CD1c-positive myeloid dendritic cell (primary cell): Measurements from ENCODE around the gene ZNF776.
"Not testable (repeated sequence)": the region's sequence is repeated elsewhere in the genome, so short reads cannot be mapped to it uniquely, and the experiment has no call there.

Experiments used
- DNase-seq: peaks from one replicate; pipeline ENCODE4 v3.0.0-alpha.2; 2016; ENCODE audit errors: extremely low spot score

ZNF776 gene

GRCh38 chr19:57746580-57747471, at the start of gene ZNF776:
ZNF776 (plus strand) TSS chr19:57746815; CDS start chr19:57747059, 244 bp downstream.
- DNase-seq, result peak; percentile 96

- no peak for DNase-seq
Observed at GRCh38 chr19:57701625-57702024, 45.0 kb upstream of the ZNF776 start.

GRCh38 chr19:57706346-57706745, 40.3 kb upstream of the ZNF776 start:
- DNase-seq, result no peak

- peak; percentile 17 for DNase-seq
Observed at GRCh38 chr19:57708641-57709361, 37.8 kb upstream of the ZNF776 start, which contains the start of gene ZNF154. ZNF154 (minus strand) TSS chr19:57709204; CDS start chr19:57708971, 233 bp downstream.

DNA sequence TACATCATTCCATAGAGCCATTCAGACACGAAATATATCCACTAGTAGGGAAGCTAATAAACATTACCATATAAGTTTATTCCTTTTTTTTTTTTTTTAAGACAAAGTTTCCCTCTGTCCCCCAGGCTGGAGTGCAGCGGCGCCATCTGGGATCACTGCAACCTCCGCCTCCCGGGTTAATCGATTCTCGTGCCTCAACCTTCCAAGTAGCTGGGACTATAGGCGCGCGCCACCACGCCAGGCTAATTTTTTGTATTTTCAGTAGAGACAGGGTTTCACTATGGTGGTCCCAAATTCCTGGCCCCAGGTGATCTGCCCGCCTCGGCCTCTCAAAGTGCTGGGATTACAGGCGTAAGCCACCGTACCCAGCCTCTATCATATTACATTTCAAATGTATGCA, 37.0 kb upstream of the ZNF776 start:
- no peak for DNase-seq

- DNase-seq, result no peak
Observed at GRCh38 chr19:57712222-57712621, 34.4 kb upstream of the ZNF776 start.

- no peak for DNase-seq
Observed at GRCh38 chr19:57719424-57719823, 27.2 kb upstream of the ZNF776 start.

GRCh38 chr19:57719901-57720519, 26.6 kb upstream of the ZNF776 start:
- no peak for DNase-seq

GRCh38 chr19:57720878-57721277, 25.7 kb upstream of the ZNF776 start:
- DNase-seq, result no peak

- peak; percentile 27 for DNase-seq
Observed at GRCh38 chr19:57738320-57738719, 8.3 kb upstream of the ZNF776 start.

GRCh38 chr19:57738770-57739169, 7.8 kb upstream of the ZNF776 start:
- not testable (repeated sequence) for DNase-seq

- DNase-seq, result no peak
Observed at GRCh38 chr19:57747472-57747807, 825 bp downstream of the ZNF776 start.

- DNase-seq, result no peak
Observed at GRCh38 chr19:57748029-57748428, 1.4 kb downstream of the ZNF776 start.

GRCh38 chr19:57754091-57754673, 7.6 kb downstream of the ZNF776 start:
- no peak for DNase-seq

DNA sequence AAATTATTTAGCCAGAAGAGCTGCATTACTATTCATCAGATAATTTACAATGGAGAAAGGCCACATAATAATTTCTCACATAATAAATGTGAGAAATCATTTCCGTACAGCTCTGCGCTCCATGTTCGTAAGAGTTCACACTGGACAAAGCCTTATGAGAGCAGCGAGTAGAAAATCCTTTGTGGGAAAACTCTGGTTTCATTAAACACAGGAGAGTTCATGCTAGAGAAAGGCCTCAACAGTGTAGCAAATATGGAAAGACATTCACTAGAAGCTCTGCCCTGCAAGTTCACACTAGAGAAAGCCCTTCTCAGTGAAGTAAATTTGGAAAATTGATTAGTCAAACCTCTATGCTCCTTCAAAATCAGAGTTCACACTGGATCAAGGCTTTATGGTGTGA, 8.4 kb downstream of the ZNF776 start:
- DNase-seq, result no peak

- no peak for DNase-seq
Observed at GRCh38 chr19:57757941-57758340, 11.3 kb downstream of the ZNF776 start.

- no peak for DNase-seq
Observed at GRCh38 chr19:57759096-57759495, 12.5 kb downstream of the ZNF776 start.

GRCh38 chr19:57769345-57770131, 22.9 kb downstream of the ZNF776 start, which contains the start of gene ZNF586:
ZNF586 (plus strand) TSS chr19:57769676; CDS start chr19:57769843, 167 bp downstream.
- DNase-seq, result peak; percentile 96

DNA sequence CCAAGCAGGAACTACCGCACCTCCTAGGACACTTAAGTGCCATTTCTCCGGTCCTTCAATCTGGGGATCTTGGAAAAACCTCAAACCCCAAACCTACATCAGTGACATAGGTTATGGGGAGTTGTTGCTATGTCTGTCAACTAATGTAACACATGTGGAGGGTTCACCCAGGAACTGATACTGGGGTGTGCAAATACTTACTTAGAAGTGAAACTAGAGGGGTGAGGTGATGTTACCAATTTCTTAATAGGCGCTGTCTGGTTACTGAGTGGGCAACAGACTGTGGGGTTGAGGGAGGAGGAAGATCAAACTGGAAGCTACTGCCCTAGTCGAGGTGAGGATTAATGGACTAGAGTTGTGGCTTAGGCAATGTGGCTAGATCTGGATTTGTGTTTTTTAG, 24.8 kb downstream of the ZNF776 start:
- peak; percentile 60 for DNase-seq

- no peak for DNase-seq
Observed at GRCh38 chr19:57773488-57773887, 26.9 kb downstream of the ZNF776 start.

GRCh38 chr19:57776764-57777296, 30.2 kb downstream of the ZNF776 start:
- DNase-seq, result no peak
